NCI-H1417 (cell line): ENCODE results near the gene TSHR.
A peak's percentile ranks its signal among the peaks of the same experiment; 100 is the strongest.
"Not testable (repeated sequence)": the region's sequence is repeated elsewhere in the genome, so short reads cannot be mapped to it uniquely, and the experiment has no call there.

ENCODE experiments used
- DNase-seq, 3 experiments: peaks; one replicate each; lab custom pipeline; 2025; lab: John Stamatoyannopoulos, UW

The TSHR gene

GRCh38 chr14:80951491-80951890 is 3.9 kb upstream of the TSHR start:
- no peak for DNase-seq

- DNase-seq, result not testable (repeated sequence)
These were observed 2.2 kb upstream of the TSHR start for GRCh38 chr14:80953211-80953610.

GRCh38 chr14:80954687-80955299 is 628 bp upstream of the TSHR start:
- peak; percentile 84 to 92 (median 91) for DNase-seq

DNA sequence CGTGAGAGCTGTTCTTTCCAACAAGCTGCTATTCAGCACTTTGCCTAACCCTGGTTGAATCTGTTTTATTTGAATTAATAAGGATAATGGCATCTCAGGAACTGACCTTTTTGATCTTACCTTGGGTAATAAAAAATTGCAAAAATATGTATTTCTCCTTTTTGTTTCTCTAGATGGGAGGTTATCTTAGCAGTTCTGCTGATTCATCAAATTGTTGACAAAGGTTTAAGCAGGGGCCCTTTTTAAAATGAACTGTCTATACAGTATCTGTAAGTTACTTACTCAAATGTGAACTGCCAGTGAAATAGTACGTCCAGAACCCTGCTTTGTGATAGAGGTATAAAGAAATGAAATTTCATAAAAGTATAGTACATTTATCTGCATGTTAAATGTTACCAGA is 681 bp downstream of the TSHR start:
- DNase-seq, result no peak

DNA sequence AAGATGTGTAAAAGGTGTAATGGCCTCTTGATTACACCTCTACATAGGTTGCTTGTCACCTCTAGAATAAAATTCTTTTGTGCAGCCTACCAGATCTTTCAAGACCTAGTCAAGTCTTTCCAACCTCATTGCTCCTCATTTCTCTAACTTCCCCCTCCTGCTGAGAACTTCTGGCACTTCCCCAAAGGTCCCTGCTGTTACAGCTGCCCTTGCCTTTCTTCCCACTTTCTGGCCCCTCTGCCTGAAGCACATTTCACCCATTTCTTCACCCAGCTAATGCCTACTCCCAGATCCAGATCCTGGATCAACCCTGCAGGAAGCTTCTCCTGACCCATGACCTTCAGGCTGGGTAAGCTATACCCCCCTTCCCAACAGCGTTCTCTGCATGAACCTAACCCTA is 1.5 kb downstream of the TSHR start:
- DNase-seq, result no peak

GRCh38 chr14:80957613-80958012 is 2.2 kb downstream of the TSHR start:
- no peak for DNase-seq

DNA sequence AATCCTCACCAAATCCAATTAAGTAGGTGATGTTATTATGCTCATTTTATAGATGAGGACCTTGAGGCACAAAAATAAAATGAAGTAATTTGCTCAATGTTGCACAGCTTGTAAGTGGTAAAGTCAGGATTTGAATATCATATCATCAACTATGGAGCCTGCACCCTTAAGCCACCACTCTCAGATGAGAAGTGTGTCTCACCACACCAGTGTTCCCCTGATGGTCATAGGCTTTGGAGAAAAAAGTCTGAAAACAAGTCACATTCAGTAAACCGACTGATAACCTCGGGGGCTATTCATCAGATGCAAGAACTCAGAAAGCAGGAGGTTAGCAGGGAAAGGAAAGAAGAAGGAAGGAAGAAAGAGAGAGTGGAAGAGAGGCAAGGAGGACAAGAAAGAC is 2.8 kb downstream of the TSHR start:
- peak in 1 of 3 experiments; percentile 32 for DNase-seq

GRCh38 chr14:80958939-80959338 is 3.5 kb downstream of the TSHR start:
- no peak for DNase-seq

DNA sequence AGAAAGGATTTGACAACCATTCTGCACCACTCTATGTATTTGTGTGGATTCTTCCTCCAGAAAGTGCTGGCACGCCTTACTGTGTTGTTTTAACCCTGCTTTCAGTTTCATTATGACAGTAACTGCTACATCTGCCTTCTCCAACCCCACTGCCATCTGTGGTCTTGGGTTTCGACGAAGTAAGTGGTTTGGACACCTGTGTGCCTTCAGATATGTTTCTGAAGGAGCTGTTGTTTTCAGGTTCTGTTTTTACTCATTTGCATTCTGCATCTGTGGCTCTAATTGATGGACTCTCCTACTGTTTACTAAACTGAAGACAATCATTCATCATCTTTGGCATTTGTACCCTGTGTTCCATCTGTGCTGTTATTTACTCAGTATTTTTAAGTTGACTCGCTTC is 4.1 kb downstream of the TSHR start:
- peak; percentile 41 to 76 (median 47) for DNase-seq

GRCh38 chr14:80965037-80965436 is 9.6 kb downstream of the TSHR start:
- no peak for DNase-seq

DNA sequence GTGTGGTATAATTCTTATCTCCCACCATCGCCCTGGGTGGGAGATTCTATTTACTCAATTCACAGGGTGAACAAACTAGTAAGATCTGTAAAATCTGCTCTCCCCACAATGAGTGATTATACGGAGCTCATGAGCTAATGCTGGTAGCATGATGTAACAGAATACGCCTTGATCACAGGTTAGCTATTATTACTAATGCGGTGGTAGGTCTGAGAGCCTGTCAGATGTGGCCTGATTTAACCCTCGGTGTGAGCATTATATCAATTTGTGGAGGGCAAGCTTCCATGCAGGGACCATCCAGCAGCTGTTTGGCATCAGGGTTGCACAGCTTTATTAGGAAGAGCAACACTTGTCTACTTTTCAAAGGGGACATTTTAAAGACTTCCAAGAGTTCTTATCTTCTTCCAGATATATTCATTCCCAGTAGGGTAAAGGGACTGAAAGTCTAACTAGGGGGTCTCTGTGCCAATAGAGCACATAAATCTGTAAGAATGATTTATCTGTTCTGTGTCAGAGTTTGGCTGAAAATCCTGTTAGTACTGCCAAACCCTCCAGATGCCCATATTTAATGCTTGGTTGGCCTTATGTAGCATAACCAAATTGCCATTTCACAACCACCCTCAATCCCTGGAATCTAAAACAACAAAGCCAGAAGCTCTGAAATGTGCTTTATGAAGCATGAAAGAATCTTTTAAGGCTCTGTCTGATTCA is 18.7 kb downstream of the TSHR start:
- DNase-seq, result peak in 1 of 3 experiments; percentile 10

DNA sequence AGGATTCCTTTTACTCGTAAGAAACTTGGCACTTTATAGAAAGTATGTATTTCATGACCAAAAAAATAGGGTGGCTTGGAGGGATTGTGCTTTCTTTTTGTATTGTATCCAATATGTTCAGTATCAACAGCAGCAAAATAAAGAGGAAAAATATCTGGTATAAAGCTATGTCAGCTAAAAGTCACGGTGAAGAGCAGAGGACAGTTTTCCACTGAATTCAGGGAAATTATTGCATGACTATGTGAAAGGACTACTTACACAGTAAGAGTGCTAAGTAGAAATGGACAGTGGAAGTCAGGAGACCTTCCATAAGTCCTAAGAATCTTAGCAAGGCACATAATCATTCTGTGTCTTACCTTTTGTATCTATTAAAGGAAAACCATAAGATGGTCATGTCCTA is 19.3 kb downstream of the TSHR start:
- DNase-seq, result no peak

- no peak for DNase-seq
These were observed 21.8 kb downstream of the TSHR start for GRCh38 chr14:80977221-80977620.

DNA sequence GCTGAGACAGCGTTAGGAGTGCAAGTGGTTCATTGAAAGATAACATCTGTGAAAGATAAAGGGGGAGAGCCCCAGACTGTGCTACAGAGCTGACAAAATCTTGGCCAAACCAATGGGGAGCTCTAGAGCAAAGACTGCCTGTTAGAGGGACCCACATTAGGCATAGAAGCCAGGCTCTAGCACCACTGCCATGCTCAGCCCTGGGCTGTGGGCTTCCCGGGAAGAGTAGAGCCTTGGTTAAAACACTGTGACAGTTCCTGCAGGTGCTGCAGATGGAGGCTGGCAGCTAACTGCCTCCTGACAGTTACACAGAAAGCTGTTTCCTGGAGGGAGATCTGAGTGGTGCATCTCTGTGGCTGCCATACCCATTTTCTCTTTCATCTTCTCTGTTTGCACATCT is 23.0 kb downstream of the TSHR start:
- DNase-seq, result no peak

DNA sequence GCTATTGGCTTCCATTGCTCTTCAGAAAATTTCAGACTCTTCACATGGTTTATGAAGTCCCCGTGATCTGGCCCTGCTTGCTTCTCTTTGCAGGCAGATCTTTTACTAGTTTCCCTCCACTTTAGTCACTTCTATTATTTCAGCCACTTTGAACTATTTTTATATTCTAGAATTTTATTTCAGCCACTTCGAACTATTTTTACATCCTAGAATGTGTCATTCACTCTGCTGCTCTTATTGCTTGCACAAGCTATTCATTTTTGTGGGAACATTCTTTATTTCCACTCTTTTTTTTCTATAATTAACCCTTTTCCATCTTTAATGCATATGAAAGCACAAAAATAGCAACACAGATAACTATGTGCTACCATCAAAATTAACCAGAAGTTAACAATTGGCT is 24.5 kb downstream of the TSHR start:
- no peak for DNase-seq

DNA sequence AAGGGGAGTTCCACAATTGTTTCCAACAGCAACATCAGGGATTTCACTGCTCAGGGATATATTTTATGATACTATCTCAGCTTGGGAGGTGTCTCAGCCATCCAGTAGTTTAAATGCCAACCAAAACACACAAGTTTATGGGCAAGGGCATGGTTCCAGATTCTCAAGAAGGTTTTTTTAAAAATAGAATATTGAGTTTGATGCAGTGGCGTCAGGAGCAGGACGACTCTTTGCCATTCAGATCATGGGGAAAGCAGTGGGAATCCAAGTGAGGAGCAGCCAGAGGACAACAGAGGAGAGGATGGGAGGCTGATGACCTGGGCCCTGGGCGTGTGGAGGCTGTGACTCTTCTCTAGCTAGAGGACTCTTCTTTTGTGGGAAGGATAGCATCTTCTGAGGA is 25.7 kb downstream of the TSHR start:
- DNase-seq, result no peak

DNA sequence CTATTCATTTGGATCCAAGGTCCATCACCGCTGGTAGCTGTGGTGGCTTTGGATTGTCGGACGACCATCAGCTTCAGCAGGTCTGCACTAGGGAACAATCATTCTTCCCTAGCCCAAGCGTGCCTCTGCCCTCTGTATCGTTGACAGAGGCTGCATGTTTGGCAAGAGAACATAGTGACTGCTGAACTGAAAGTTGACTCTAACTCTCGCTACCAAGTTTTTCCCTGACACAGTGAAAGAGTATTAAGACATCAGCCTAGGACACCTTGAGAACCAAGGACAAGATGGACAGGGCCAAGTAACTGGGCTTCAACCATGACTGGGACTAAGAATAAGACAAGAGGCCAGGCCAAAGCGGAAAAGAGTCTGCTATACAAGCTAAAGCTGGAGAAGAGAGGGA is 26.3 kb downstream of the TSHR start:
- no peak for DNase-seq

- DNase-seq, result no peak
These were observed 27.3 kb downstream of the TSHR start for GRCh38 chr14:80982711-80983110.

DNA sequence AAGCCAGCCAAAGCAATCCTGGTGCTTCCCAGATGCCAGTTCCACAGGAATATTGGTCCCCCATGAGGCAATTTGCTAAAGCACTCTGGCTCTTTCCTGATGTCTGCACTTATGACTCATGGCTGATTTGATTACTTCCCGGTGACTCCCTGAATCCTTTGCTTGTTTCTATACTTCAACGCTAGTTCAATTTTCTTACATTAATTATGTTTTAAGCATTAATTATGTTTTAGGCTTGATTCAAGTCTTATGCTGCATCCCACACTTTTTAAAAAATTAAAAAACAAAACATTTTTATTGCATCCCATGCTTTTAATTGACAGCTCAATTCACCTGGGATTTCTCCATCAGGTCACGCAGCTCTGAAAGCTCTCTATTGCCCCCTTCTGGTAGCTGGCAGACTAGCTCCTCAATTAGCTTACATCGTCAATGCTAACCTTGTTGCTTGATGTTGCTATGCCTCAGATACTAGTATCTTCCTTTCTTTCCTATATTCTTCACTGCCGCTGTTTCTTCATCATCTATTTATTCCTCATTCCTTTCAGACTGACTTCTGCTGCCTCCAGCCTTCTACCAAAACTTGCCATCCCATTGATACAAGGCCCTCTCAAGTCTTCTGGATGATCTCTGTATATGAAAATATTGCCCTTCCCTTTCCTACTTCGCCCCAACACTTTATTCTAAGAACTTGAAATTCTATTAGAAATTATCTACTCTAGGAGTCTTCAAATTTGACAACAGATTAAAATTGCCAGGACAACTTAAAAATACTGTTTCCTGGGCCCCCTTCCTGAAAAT is 32.0 kb downstream of the TSHR start:
- DNase-seq, result peak; percentile 69 to 94 (median 91)

DNA sequence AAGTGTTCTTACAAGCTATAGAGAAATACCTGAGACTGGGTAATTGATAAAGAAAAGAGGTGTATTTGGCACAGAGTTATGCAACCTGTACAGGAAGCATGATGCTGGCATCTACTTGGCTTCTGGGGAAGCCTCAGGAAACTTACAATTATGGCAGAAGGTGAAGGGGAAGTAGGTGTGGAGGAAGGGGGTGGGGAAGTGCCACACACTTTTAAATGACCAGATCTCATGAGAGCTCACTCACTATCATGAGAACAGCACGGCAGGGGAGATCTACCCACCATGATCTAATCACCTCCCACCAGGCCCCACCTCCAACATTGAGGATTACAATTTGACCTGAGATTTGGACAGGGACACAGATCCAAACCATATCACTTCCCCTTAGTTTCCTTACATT is 32.8 kb downstream of the TSHR start:
- DNase-seq, result no peak

- no peak for DNase-seq
These were observed 33.5 kb downstream of the TSHR start for GRCh38 chr14:80988735-80989429.

- DNase-seq, result no peak
These were observed 37.2 kb downstream of the TSHR start for GRCh38 chr14:80992580-80992979.
